Kidney (tissue), 14 donors: Measurements from ENCODE around the gene MAOA. TPM values are rescaled to one million over a fixed set of nuclear protein-coding genes. Genes with fewer than 3 reads are reported as not detected.

Experiments
- DNase-seq, 5 donors: peaks; one replicate each; pipeline ENCODE4 v3.0.0-alpha.2; 2013 to 2020
- FAIRE-seq: peaks from 2 replicates; lab custom pipeline; 2012; peaks lifted over from hg19 to GRCh38; lab: Jason Lieb, UNC
- H3K27ac ChIP-seq, 2 donors: one replicate each; pipeline ENCODE4 v1.7.0; 2013; ENCODE audit warnings: low read depth in 2 of 2, low read length in 2 of 2, inconsistent platforms in 1 of 2
- H3K27me3 ChIP-seq: one replicate; pipeline ENCODE4 v1.7.1; 2013; ENCODE audit warnings: low read length, inconsistent platforms; ENCODE audit not compliant: control insufficient read depth, insufficient read depth
- H3K36me3 ChIP-seq, 3 donors: one replicate each; pipeline versions ENCODE4 v1.7.0 to v1.7.1; 2013; ENCODE audit warnings: low read length in 3 of 3, control low read depth in 1 of 3, inconsistent platforms in 1 of 3; ENCODE audit not compliant: insufficient read depth in 3 of 3, control insufficient read depth in 2 of 3
- H3K4me1 ChIP-seq, 3 donors: one replicate each; pipeline versions ENCODE4 v1.7.0 to v1.7.1; 2013; ENCODE audit warnings: low read length in 3 of 3, inconsistent platforms in 1 of 3, low read depth in 1 of 3; ENCODE audit not compliant: control insufficient read depth in 2 of 3, insufficient read depth in 2 of 3
- H3K4me3 ChIP-seq, 3 donors: one replicate each; pipeline versions ENCODE4 v1.7.0 to v1.8.1; 2013; ENCODE audit warnings: low read length in 3 of 3, control low read depth in 1 of 3, inconsistent platforms in 1 of 3
- H3K9ac ChIP-seq, 3 donors: one replicate each; pipeline versions ENCODE4 v1.7.0 to v1.7.1; 2013; ENCODE audit warnings: low read length in 3 of 3, control low read depth in 1 of 3, inconsistent platforms in 1 of 3
- H3K9me3 ChIP-seq, 3 donors: one replicate each; pipeline versions ENCODE4 v1.7.0 to v1.7.1; 2013; ENCODE audit warnings: low read length in 3 of 3, control low read depth in 1 of 3, inconsistent platforms in 1 of 3; ENCODE audit not compliant: control insufficient read depth in 2 of 3, insufficient read depth in 1 of 3
- intact Hi-C: fragments of 100-400 bp; cut with DNase I; formaldehyde crosslinking; loops from one replicate; pipeline ENCODE4 v1.11.1; 2022
- polyA plus RNA-seq: library from polyadenylated mRNA; stranded (reverse); fragments of 350-450 nt; fragmentation: Illumina TruSeq; extraction: RNeasy Lipid Tissue Mini Kit (QIAGEN cat#74804); gene quantifications from one replicate; pipeline ENCODE4 v1.2.3, GENCODE V29; 2014; ENCODE audit warnings: low read depth, low replicate concordance; ENCODE audit not compliant: insufficient read depth
- total RNA-seq: library from RNA; stranded (reverse); fragmentation: NEBNext Ultra II Directional; extraction: Animal tissue kit (Norgen Biotek cat#: 25700); gene quantifications from one replicate; pipeline ENCODE4 v1.2.1, GENCODE V29; 2021
- TF ChIP-seq, protein P1 (sequence below): IDR thresholded peaks from 3 replicates; pipeline ENCODE4 v1.5.1; 2012; ENCODE audit warnings: mild to moderate bottlenecking, moderate library complexity, borderline replicate concordance; ENCODE audit not compliant: insufficient read depth; ENCODE audit errors: extremely low read depth
- donor health status: control.
- donor health status: control.
- donor health status: control.
- donor health status: control.
- donor health status: control.
- donor health status: DM: yes; HTN: yes; CAD: no.
- donor health status: Normal renal cell carcinoma (clear cell type).

MAOA gene
- total and polyA plus RNA-seq, 2 donors from 2014 or later: 134 to 227 TPM

DNA sequence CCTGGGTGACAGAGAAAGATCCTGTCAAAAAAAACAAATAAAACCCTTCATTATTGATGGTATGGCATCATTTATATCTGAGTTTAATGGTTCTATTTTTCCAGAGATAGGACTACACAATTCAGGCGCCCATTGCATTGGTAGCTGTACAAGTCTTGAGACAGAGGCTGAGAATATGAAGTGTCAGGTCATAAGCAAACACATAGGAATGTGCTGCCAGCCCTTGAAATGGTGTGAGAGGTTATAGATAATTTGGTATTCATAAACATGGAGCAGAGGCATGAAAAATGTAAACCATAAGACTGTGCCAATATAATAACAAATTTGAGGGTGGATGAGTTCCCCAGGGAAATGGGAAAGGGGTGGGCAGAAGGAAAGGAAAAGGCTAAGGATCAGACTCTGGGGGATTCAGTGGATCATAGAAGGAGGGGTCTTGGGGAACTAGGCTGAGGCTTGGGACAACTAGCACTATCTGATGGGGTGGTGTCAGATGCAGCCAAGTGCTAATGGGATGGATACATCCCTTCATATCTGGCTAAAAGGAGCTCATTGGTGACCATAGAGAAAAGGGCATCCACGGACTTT is 50.8 kb downstream of the MAOA start:
- intact Hi-C loops: no loop called here
- H3K4me3 ChIP-seq: no peak overlapping the region
- H3K9me3 ChIP-seq: no peaks in the 10 kb centered on the region
- peaks cover 0 to 15% (median 8%) of the 10 kb centered on the region in 3 donors for H3K4me1 ChIP-seq
- TF ChIP-seq, protein P1, sequence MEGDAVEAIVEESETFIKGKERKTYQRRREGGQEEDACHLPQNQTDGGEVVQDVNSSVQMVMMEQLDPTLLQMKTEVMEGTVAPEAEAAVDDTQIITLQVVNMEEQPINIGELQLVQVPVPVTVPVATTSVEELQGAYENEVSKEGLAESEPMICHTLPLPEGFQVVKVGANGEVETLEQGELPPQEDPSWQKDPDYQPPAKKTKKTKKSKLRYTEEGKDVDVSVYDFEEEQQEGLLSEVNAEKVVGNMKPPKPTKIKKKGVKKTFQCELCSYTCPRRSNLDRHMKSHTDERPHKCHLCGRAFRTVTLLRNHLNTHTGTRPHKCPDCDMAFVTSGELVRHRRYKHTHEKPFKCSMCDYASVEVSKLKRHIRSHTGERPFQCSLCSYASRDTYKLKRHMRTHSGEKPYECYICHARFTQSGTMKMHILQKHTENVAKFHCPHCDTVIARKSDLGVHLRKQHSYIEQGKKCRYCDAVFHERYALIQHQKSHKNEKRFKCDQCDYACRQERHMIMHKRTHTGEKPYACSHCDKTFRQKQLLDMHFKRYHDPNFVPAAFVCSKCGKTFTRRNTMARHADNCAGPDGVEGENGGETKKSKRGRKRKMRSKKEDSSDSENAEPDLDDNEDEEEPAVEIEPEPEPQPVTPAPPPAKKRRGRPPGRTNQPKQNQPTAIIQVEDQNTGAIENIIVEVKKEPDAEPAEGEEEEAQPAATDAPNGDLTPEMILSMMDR: no peak
- FAIRE-seq (no peak), DNase-seq (no peak)
- no peak overlapping the region for H3K9ac ChIP-seq
- H3K36me3 ChIP-seq: no peaks in the 10 kb centered on the region
- H3K27ac ChIP-seq: no peak overlapping the region
- no peaks in the 10 kb centered on the region for H3K27me3 ChIP-seq

DNA sequence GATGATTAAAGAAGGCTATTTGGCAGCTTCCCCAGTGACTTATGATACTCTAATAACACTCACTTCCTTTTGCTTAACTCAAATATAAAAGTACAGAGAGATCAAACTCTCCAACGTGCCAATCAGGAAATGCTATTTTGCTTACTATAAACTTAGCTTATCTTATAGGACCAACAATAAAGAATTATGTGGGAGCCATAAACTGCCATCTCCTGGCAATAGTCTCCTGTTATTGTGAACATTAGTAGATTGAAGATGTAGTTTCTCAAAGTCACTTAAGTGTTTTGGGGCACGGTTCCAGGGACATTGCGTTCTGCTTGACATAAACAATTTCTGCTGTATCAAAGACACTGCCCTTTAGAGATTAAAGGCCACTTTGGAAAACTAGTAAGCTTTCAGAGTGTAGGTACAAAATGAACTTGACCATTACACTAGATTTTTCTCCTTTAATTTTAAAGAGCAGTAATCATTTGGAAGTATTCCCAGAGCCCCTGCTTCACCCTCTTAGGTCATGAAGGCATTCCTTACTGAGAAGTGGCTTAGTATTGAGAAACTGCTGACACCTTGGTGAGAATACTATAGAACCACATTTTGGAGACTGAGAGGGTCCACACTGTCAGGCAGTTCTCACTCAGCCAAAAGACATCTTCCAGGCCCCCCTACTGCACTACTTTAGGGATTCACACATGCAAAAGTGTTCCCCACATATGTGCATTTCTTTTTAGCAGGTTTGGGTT is 51.9 kb downstream of the MAOA start:
- H3K9me3 ChIP-seq: no peaks in the 10 kb centered on the region
- FAIRE-seq: peak; percentile 6
- no peaks in the 10 kb centered on the region for H3K27me3 ChIP-seq
- no peak overlapping the region for H3K4me3 ChIP-seq
- H3K9ac ChIP-seq: no peak overlapping the region
- H3K27ac ChIP-seq: peak overlapping the region in 1 of 2 donors; percentile 32
- H3K4me1 ChIP-seq: peaks cover 0 to 7% (median 7%) of the 10 kb centered on the region in 3 donors
- peaks cover 0 to 1% (median 0%) of the 10 kb centered on the region in 3 donors for H3K36me3 ChIP-seq
- peak in 1 of 5 donors; percentile 43 for DNase-seq
- TF ChIP-seq, protein P1: no peak
- intact Hi-C loops: no loop called here

DNA sequence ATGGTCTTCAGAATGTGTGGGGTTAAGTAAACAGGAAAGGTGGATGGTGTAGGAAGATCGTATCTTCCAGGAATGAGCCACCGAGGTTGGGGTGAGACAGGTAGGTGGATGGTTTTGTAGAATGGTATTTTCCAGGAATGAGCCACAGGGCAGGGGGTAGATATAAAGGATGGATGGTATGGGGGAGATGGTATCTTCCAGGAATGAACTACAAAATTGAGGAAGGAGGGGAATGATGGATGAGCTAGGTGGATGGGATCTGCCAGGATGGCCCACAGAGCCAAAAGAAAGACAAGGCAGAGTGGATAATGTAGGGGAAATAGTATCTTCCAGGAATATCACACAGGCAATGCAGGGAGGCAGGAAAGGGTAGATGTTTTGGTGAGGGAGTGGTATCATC is 60.0 kb downstream of the MAOA start:
- FAIRE-seq: no peak
- Histone ChIP-seq H3K9me3 (peaks cover 0 to 1% (median 0%) of the 10 kb centered on the region in 3 donors), H3K4me3 (no peak overlapping the region), H3K4me1 (no peaks in the 10 kb centered on the region), H3K36me3 (peaks cover 0 to 6% (median 0%) of the 10 kb centered on the region in 3 donors), H3K9ac (no peak overlapping the region), H3K27ac (no peak overlapping the region), H3K27me3 (no peaks in the 10 kb centered on the region)
- TF ChIP-seq, protein P1: no peak
- intact Hi-C loops: no loop called here
- no peak for DNase-seq
